Ramos (cell line): ENCODE measurements around the gene LPP.

ENCODE experiments used
- in situ Hi-C: fragments of 300-500 bp; cut with MboI; formaldehyde crosslinking; loops from one replicate; pipeline ENCODE4 v1.14.3; 2022; ENCODE audit warnings: low sequenced_read_pairs; ENCODE audit not compliant: unreplicated experiment

The LPP gene

GRCh38 chr3:188778091-188778852 is 624.3 kb downstream of the LPP start:
- in situ Hi-C loops, result no loop called here

GRCh38 chr3:188779281-188779980 is 625.5 kb downstream of the LPP start:
- in situ Hi-C loops, result no loop called here

- in situ Hi-C loops, result no loop called here
Measured at GRCh38 chr3:188780193-188781147, 626.5 kb downstream of the LPP start.

- in situ Hi-C loops, result no loop called here
Measured at GRCh38 chr3:188782613-188783124, 628.7 kb downstream of the LPP start.

GRCh38 chr3:188786424-188786823 is 632.5 kb downstream of the LPP start:
- in situ Hi-C loops, result no loop called here

- in situ Hi-C loops, result no loop called here
Measured at GRCh38 chr3:188788621-188789081, 634.7 kb downstream of the LPP start.

GRCh38 chr3:188789251-188789650 is 635.3 kb downstream of the LPP start:
- in situ Hi-C loops, result no loop called here

- in situ Hi-C loops, result no loop called here
Measured at GRCh38 chr3:188791311-188791710, 637.4 kb downstream of the LPP start.

GRCh38 chr3:188792793-188793192 is 638.8 kb downstream of the LPP start:
- in situ Hi-C loops, result no loop called here

GRCh38 chr3:188796122-188796631 is 642.2 kb downstream of the LPP start:
- in situ Hi-C loops, result no loop called here

GRCh38 chr3:188797045-188797444 is 643.1 kb downstream of the LPP start:
- in situ Hi-C loops, result no loop called here

- in situ Hi-C loops, result no loop called here
Measured at GRCh38 chr3:188798556-188799145, 644.7 kb downstream of the LPP start.

- in situ Hi-C loops, result no loop called here
Measured at GRCh38 chr3:188801393-188801792, 647.4 kb downstream of the LPP start.

GRCh38 chr3:188802645-188803044 is 648.7 kb downstream of the LPP start:
- in situ Hi-C loops, result no loop called here

GRCh38 chr3:188807006-188807405 is 653.0 kb downstream of the LPP start:
- in situ Hi-C loops, result no loop called here

- in situ Hi-C loops, result no loop called here
Measured at GRCh38 chr3:188812198-188812597, 658.2 kb downstream of the LPP start.

GRCh38 chr3:188814581-188814980 is 660.6 kb downstream of the LPP start:
- in situ Hi-C loops, result no loop called here

- in situ Hi-C loops, result no loop called here
Measured at GRCh38 chr3:188817103-188817934, 663.4 kb downstream of the LPP start.

GRCh38 chr3:188817935-188818269 is 663.9 kb downstream of the LPP start:
- in situ Hi-C loops, result no loop called here
